GM21526 (cell line): ENCODE measurements around the gene KCNIP1.
"Not testable (repeated sequence)": the region's sequence is repeated elsewhere in the genome, so short reads cannot be mapped to it uniquely, and the experiment has no call there.

Experiments
- ATAC-seq: cut with Tn5 transposase; IDR thresholded peaks from one replicate; pipeline ENCODE4 v1.9.1; 2021; ENCODE audit warnings: moderate library complexity; ENCODE audit not compliant: unreplicated experiment, low FRiP score

KCNIP1 gene

DNA sequence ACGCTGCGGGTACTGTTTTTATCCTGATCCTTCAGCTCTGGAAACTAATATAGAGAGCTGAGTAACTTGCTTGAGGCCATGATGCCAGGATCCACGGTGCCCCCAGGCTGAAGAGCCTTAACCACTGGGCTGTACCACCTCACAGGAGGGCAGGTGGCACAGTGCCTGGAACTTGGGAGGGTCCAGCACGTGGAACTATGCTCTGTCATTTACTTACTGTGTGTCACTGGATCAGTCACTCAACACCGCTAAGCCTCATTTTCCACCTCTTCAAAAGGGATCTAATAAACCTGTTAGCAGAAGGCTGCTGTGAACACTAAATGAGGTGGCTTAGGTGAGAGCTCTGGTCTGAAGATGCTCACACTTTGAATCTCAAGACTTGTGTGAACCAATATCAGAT, 29.6 kb downstream of the KCNIP1 start:
- ATAC-seq: no peak

DNA sequence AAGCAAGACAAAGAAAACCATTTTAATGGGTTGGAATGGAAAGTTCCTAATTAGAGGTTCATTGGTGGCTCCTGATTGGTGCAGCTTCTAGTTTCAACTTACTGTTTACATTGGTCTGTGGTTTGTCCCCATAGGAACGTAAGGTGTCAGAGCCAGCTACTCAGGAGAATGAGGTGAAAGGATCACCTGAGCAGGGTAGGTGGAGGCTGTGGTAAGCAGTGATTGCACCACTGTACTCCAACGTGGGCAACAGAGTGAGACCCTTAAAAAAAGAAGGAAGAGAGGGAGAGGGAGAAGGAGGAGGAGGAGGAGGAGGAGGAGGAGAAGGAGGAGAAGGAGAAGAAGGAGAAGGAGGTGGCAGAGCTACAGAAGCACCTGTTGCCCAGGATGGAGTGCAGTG, 30.4 kb downstream of the KCNIP1 start:
- no peak for ATAC-seq

- no peak for ATAC-seq
Observed at GRCh38 chr5:170534941-170535340, 31.1 kb downstream of the KCNIP1 start.

- no peak for ATAC-seq
Observed at GRCh38 chr5:170536525-170536924, 32.7 kb downstream of the KCNIP1 start.

- ATAC-seq: no peak
Observed at GRCh38 chr5:170537451-170538095, 33.8 kb downstream of the KCNIP1 start.

DNA sequence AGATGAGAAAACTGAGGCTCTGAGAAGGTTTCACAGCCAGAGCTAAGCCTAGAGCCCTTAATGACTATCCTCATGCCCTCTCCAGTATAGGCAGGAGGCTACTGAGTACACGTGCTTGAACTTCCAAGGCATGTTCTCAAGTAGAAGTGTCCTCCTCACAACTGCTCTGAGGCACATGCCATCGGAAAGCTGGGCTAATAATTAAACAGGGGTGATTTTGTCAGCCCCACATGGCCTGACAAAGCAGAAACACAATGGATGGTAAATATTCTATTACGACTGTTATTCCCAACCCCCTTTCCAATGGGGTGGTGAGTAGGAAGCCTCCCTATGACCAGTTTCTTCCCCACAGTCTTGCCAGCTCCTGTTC, 34.3 kb downstream of the KCNIP1 start:
- no peak for ATAC-seq

DNA sequence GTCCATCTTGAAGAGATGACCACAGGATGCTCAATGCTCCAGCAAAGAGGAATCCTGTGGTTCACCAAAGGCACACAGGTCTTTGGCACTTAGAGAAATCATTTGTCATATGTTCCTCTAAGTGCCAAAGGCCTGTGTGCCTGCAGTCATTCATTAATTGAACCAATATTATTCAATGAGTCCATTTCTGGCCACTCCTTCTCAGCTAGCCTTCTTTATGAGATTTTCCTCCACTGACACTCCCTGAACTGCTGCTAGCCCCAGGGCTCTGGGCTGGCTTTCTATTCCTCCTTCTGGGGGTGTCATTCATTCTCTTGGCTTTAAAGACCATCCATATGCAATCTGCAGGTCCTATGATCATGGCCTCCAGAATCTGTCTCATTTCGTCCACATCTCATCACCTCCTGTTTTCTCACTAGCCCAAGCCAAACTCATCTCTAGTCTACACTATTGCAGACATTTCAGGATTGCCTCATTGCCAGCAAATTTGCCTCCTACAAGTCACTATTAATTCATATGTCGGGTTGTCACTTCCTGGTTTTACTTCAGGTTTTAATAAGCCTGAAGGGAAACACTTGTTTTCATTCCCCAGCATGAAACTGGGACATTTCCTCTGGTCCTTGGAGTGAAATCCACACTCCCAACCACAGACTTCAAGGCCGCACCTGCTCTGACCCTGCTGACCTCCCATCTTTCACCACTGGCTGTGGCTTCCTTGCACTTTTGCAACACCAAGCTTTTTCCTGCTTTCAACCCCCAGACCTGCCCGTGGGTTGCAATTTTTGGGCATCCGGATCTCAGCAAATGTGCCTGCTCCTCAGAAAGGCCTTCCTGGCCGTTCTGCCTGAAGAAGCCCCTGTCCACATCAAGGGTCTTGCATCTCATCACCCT, 35.1 kb downstream of the KCNIP1 start:
- ATAC-seq: no peak

GRCh38 chr5:170540271-170540670, 36.5 kb downstream of the KCNIP1 start:
- no peak for ATAC-seq

DNA sequence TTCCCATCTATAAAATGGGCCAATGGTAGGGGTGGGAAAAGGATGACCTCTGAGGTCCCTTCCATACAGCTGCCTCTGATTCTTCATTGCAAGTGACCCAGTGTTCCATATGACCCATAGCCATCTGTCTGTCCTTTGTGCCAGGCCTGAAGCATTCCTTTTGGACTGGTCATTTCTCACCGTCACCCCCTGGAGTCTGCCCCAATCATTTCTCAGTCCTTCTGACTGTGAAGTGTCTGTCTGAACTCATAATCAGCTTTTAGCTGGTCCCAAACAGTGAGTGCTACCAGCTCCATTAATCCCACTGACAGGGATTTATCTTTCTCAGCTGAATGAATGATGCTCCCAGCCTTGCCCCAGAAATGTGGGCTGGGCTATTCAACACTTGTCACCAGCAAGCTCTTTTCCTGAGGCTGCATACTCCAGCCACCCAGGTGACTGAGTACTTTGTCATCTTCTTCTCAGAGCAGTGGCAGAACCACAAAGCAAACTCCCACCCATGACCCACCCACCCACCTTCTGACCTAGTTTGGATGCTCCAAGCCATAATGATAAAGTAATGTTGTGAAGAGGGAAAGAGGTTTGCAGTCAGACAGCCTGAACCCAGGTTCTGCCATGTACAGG, 37.4 kb downstream of the KCNIP1 start:
- no peak for ATAC-seq

DNA sequence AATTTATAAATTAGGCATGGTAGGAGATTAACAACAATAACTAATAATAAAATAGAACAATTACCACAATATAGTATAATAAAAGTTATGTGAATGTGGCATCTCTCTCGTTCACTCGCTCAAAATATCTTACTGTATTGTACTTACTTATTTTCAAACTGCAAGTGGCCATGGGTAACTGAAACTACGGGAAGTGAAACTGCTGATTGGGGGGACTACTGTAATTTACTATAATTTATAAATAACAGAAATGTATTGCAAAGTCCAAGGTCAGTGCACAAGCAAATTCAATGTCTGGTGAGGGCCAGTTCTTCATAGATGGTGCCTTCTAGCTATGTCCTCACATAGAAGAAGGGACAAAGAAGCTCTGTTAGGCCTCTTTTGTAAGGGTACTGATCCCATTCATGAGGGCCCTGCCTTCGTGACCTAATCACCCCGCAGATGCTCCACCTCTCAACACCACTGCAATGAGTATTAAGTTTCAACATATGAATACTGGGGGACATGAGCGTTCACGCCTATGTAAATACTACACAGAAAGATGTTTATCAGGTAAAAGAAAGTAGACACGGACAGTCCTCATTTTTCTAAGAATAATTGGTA, 39.0 kb downstream of the KCNIP1 start:
- no peak for ATAC-seq

- no peak for ATAC-seq
Observed at GRCh38 chr5:170545313-170545712, 41.5 kb downstream of the KCNIP1 start.

GRCh38 chr5:170545811-170546210, 42.0 kb downstream of the KCNIP1 start:
- no peak for ATAC-seq

- ATAC-seq: no peak
Observed at GRCh38 chr5:170546282-170546681, 42.5 kb downstream of the KCNIP1 start.

DNA sequence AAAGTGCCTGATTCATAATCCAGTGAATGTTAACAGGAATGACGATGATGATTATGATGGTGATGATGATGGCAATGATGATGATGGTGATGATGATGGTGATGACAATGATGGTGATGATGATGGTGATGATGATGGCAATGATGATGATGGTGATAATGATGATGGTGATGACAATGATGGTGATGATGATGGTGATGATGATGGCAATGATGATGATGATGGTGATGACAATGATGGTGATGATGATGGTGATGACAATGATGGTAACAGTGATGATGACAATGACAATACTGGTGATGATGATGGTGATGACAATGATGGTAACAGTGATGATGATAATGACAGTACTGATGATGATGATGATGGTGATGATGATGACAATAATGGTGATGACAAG, 46.6 kb downstream of the KCNIP1 start:
- ATAC-seq: not testable (repeated sequence)

DNA sequence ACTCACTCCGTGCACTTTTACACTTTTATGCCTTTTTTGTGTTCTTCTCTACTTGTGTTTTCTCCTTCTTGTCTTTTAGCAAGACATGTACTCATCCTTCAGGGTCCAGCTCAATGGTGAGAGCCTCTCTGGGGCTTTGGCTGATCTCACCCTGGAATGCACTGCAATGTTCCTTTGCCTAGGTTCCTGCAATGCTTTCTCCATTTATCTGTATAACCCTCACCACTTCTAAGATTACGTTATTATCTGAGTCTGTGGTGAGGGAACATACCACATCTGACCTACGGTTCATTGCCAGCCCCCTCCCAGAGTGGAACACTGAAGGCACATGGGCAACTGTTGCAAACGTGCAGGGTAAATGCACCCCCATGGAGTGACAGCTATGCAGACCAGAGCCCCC, 47.3 kb downstream of the KCNIP1 start:
- ATAC-seq: no peak

- ATAC-seq: no peak
Observed at GRCh38 chr5:170551622-170552021, 47.8 kb downstream of the KCNIP1 start.

DNA sequence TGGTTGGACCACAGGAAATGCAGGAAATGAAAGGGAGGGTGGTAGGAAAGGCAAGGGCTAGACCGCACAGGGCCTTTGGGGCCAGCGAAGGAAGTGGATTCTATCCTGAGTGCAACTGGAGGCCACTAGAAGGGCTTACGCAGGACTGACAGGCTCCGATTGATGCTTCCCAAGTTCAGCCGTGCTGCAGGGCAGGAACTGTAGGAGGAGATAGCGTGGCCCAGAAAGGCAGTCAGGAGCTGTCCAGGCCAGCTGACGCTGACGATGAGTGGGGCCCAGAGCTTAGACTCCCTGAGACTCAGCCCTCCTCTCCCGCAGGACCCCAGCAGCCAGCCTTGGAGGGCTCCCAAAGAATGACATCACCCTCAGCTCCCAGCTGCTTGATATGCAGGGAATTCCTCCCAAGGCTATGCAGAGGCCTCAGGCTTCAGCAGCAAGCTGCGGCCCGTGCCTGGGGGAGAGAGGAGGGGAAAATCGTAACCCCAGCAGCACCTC, 48.8 kb downstream of the KCNIP1 start:
- ATAC-seq: no peak

DNA sequence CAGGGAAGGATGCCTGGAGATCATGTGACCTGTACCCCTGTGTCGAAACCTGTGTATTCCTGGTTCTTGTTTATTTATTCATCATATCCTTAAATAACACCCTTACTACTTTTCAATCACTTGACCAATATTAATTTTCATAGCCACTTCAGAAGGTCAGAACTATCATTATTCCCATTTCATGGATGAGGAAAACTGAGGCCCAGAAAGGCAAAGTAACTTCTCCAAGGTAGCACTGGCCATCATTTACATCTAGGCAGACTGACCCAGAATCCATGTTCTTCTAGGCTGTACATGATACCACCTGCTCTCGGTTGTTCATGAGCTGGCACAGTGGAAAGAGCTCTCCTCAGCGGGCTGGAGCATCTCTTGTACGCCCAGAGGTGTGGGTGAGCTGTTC, 49.4 kb downstream of the KCNIP1 start:
- ATAC-seq: no peak

- no peak for ATAC-seq
Observed at GRCh38 chr5:170554521-170555267, 50.9 kb downstream of the KCNIP1 start.

DNA sequence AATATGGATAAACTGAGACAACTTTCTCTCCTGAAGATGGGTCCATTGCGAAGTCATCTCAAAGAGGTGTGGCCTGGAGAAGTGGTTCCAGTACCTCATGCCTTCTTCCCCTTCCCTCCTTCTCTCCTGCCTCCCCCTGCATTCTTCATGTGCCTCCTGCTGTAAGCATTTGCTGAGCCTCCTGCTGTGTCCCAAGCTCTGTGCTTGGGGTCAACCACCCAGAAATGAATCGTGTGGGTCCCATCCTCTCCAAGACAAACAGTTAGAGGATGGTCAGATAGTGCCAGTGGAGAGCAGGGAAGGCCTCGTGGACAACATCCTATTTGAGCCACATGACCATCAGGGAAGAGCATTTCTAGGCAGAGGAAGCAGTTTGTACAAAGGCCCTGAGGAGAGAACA, 53.5 kb downstream of the KCNIP1 start:
- no peak for ATAC-seq
